Ovary (tissue), 9 donors: ENCODE measurements around the gene CMBL. TPM values are rescaled to one million over a fixed set of nuclear protein-coding genes. Genes with fewer than 3 reads are reported as not detected.

ENCODE experiments used
- DNase-seq, 5 donors: peaks; one replicate each; pipeline ENCODE4 v3.0.0-alpha.2; 2019 to 2020
- H3K27ac ChIP-seq, 2 donors: fragments of 200-600 bp; one replicate each; pipeline versions ENCODE4 v1.5.1 to v1.8.0; 2019 to 2022
- H3K27me3 ChIP-seq: fragments of 200-600 bp; one replicate; pipeline ENCODE4 v1.8.0; 2022
- H3K36me3 ChIP-seq: fragments of 200-600 bp; sonication (generic); one replicate; pipeline ENCODE4 v1.5.1; 2019
- H3K4me1 ChIP-seq: one replicate; pipeline ENCODE4 v1.8.1; 2013; ENCODE audit warnings: mild to moderate bottlenecking, moderate library complexity; ENCODE audit not compliant: insufficient read depth
- H3K4me3 ChIP-seq: fragments of 200-600 bp; sonication (generic); one replicate; pipeline ENCODE4 v1.5.1; 2017
- H3K9me3 ChIP-seq, 2 donors: fragments of 200-600 bp in 1 of 2; sonication (generic) in 1 of 2; one replicate each; pipeline versions ENCODE4 v1.5.1 to v1.8.1; 2013 to 2019; ENCODE audit warnings: mild to moderate bottlenecking in 1 of 2, moderate library complexity in 1 of 2
- EP300 ChIP-seq: sonication (generic); formaldehyde crosslinking; IDR thresholded peaks from one replicate; pipeline ENCODE4 v1.6.1; 2017; ENCODE audit warnings: antibody characterized with exemption
- POLR2A ChIP-seq: fragments of 450-650 bp; IDR thresholded peaks from one replicate; pipeline ENCODE4 v1.6.1; 2017; ENCODE audit warnings: antibody characterized with exemption, mild to moderate bottlenecking, moderate library complexity
- WGBS, 3 donors: extraction: QIAGEN DNeasy Blood & Tissue Kit in 1 of 3; methylation state at CpG; one replicate each; pipeline versions ENCODE4 v1.1.5 to v1.1.7; 2013 to 2017; 5-methylcytosine and 5-hydroxymethylcytosine counted together
- intact Hi-C, 4 donors: fragments of 100-400 bp; cut with DNase I; formaldehyde crosslinking; loops; one replicate each; pipeline versions ENCODE4 v1.11.0 to v1.15.1; 2022 to 2023
- polyA plus RNA-seq, 2 donors: library from polyadenylated mRNA; stranded (reverse); fragments of 200-250 nt in 1 of 2; fragments of 350-450 nt in 1 of 2; fragmentation: Illumina TruSeq in 1 of 2; extraction: RNeasy Lipid Tissue Mini Kit (QIAGEN cat#74804) in 1 of 2; gene quantifications; one replicate each; pipeline ENCODE4 v1.2.3, GENCODE V29; 2013 to 2014
- total RNA-seq, 7 donors: library from RNA; depleted of rRNA in 2 of 7; stranded (reverse); fragments of >200 nt in 2 of 7; fragmentation: NEBNext Ultra II Directional in 3 of 7; extraction: Animal tissue kit (Norgen Biotek cat#: 25700) in 3 of 7; gene quantifications; one replicate each; pipeline versions ENCODE4 v1.1.0 to v1.2.4, GENCODE V29; 2016 to 2023
- TF ChIP-seq, protein P1 (sequence below), 3 donors: fragments of 450-650 bp in 2 of 3; fragments of 200-600 bp in 1 of 3; IDR thresholded peaks; one replicate each; pipeline versions ENCODE4 v1.5.1 to v1.8.0; 2016 to 2022; ENCODE audit warnings: antibody characterized with exemption in 3 of 3, mild to moderate bottlenecking in 1 of 3
- donor health status: DM: no; HTN: no; CAD: no; lungs with moderate emphysema.
- donor health status: DM: no; HTN: no; CAD: no.
- donor health status: Bipolar disorder and iron deficiency.
- donor health status: DM: yes; HTN: yes; CAD: no.
- donor health status: DM: no; HTN: no; CAD: no.
- donor health status: DM: yes; HTN: yes; CAD: no.

Gene CMBL
- total and polyA plus RNA-seq, 9 donors, result 7.3 to 69.0 (median 43.2) TPM

DNA sequence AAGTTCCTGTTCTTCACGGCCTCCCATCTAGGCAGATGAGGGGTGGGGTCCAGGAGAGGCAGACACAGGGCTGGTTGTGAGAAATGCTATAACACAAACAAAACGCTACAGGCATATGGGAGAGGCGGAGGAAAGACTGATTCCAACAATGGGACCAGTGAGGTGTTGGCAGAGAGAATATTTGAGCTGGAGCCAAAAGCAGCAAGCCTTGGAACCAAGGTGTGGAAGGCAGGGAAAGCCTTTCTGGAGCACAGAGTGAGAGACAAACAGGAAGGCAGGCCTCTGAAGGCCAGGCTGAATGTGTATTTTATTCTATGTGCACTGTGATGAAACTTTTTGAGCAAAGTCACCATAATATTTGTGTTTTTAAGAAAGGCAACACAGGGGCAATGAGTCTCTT lies 60.9 kb downstream of the CMBL start:
- TF ChIP-seq, protein P1, sequence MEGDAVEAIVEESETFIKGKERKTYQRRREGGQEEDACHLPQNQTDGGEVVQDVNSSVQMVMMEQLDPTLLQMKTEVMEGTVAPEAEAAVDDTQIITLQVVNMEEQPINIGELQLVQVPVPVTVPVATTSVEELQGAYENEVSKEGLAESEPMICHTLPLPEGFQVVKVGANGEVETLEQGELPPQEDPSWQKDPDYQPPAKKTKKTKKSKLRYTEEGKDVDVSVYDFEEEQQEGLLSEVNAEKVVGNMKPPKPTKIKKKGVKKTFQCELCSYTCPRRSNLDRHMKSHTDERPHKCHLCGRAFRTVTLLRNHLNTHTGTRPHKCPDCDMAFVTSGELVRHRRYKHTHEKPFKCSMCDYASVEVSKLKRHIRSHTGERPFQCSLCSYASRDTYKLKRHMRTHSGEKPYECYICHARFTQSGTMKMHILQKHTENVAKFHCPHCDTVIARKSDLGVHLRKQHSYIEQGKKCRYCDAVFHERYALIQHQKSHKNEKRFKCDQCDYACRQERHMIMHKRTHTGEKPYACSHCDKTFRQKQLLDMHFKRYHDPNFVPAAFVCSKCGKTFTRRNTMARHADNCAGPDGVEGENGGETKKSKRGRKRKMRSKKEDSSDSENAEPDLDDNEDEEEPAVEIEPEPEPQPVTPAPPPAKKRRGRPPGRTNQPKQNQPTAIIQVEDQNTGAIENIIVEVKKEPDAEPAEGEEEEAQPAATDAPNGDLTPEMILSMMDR (IDR thresholded peaks at IDR 0.05), result no peak
- TF ChIP-seq EP300, result no peak
- no peak for TF ChIP-seq POLR2A
- Histone ChIP-seq H3K4me3 (no peak overlapping the region), H3K36me3 (no peaks in the 10 kb centered on the region), H3K9me3 (no peaks in the 10 kb centered on the region), H3K27ac (no peak overlapping the region), H3K4me1 (peaks cover 7% of the 10 kb centered on the region), H3K27me3 (no peaks in the 10 kb centered on the region)
- 90 to 98% (median 95%) methylated on average over 3 of the region's 3 CpGs for WGBS, 3 donors
- intact Hi-C loops, result no loop called here
- no peak for DNase-seq

DNA sequence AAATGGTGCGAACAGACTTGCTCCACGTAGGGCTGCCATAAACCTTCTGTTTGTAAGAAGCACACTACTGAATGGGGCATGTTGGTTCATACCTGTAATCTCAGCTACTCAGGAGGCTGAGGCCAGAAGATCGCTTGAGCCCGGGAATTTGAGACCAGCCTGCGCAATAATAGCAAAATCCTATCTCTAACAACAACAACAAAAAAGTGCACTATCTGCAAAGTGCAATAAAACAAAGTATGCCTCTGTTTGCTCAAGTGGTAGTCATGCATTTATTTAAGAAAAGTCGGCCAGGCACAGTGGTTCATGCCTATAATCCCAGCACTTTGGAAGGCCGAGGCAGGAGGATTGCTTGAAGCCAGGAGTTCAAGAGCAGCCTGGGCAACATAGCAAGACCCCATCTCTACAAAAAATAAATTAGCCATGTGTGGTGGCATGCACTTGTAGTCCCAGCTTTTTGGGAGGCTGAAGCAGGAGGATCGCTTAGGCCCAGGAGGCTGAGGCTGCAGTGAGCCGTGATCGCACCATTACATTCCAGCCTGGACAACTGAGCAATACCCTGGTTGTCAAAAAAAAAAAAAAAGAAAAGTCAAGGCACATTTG lies 63.3 kb downstream of the CMBL start:
- Histone ChIP-seq H3K4me1 (peaks cover 3% of the 10 kb centered on the region), H3K4me3 (no peak overlapping the region), H3K27me3 (no peaks in the 10 kb centered on the region), H3K27ac (no peak overlapping the region), H3K36me3 (no peaks in the 10 kb centered on the region), H3K9me3 (no peaks in the 10 kb centered on the region)
- no peak for DNase-seq
- 96 to 97% (median 97%) methylated on average over 10 of the region's 10 CpGs for whole genome bisulfite sequencing, 3 donors
- intact Hi-C loops, result no loop called here
- TF ChIP-seq POLR2A (no peak), EP300 (no peak)
- TF ChIP-seq, protein P1 (IDR thresholded peaks at IDR 0.05), result no peak

DNA sequence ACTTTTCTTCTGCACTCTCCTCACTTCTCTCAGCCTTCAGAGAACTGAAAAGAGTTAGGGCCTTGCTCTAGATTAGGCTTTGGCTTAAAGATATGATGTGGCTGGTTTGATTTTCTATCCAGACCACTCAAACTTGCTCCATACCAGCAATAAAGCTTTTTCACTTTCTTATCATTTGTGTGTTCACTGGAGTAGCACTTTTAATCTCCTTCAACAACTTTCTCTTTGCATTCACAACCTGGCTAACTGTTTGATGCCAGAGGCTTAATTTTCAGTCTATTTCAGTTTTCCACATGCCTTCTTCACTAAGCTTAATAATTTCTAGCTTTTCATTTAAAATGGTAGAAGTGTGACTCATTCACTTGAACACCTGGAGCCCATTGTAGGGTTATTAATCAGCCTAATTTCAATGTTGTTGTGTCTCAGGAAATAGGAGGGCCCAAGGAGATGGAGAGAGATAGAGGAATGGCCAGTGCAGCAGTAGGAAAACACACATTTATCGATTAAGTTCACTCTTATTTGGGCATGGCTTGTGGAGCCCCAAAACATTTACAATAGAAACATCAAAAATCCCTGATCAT lies 64.0 kb downstream of the CMBL start:
- WGBS, 3 donors, result 90 to 94% (median 92%) methylated on average over 1 of the region's 1 CpG
- Histone ChIP-seq H3K27me3 (no peaks in the 10 kb centered on the region), H3K27ac (no peak overlapping the region), H3K9me3 (no peaks in the 10 kb centered on the region), H3K4me1 (peaks cover under 1% of the 10 kb centered on the region), H3K4me3 (no peak overlapping the region), H3K36me3 (no peaks in the 10 kb centered on the region)
- intact Hi-C loops, result no loop called here
- DNase-seq, result no peak
- TF ChIP-seq EP300 (no peak), POLR2A (no peak)
- TF ChIP-seq, protein P1 (IDR thresholded peaks at IDR 0.05), result no peak

DNA sequence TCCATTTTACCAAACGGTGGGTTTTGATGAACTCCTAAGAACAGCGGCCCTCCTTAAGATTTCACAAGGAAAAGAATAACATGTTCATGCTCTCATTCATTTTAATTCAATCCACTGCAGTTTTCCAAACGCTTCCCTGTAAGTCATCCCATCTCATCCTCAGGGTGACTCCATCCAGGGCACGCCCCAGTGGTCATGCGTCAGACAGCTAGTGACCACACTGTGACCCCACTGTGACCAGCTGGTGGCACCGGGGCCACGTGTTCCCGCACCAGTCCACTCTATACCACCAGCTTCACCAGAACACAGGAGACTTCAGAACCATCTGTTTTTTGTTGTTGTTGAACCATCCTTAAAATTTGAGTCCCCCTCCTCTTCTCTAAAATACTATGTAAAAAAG lies 72.4 kb downstream of the CMBL start:
- Histone ChIP-seq H3K36me3 (no peaks in the 10 kb centered on the region), H3K4me1 (no peaks in the 10 kb centered on the region), H3K4me3 (no peak overlapping the region), H3K9me3 (no peaks in the 10 kb centered on the region), H3K27ac (no peak overlapping the region), H3K27me3 (no peaks in the 10 kb centered on the region)
- DNase-seq, result no peak
- TF ChIP-seq, protein P1 (IDR thresholded peaks at IDR 0.05), result no peak
- TF ChIP-seq EP300 (no peak), POLR2A (no peak)
- intact Hi-C loops, result no loop called here
- WGBS, 3 donors, result 85 to 88% (median 86%) methylated on average over 8 of the region's 8 CpGs
